ENCODE data around the gene NPPB.

DNA sequence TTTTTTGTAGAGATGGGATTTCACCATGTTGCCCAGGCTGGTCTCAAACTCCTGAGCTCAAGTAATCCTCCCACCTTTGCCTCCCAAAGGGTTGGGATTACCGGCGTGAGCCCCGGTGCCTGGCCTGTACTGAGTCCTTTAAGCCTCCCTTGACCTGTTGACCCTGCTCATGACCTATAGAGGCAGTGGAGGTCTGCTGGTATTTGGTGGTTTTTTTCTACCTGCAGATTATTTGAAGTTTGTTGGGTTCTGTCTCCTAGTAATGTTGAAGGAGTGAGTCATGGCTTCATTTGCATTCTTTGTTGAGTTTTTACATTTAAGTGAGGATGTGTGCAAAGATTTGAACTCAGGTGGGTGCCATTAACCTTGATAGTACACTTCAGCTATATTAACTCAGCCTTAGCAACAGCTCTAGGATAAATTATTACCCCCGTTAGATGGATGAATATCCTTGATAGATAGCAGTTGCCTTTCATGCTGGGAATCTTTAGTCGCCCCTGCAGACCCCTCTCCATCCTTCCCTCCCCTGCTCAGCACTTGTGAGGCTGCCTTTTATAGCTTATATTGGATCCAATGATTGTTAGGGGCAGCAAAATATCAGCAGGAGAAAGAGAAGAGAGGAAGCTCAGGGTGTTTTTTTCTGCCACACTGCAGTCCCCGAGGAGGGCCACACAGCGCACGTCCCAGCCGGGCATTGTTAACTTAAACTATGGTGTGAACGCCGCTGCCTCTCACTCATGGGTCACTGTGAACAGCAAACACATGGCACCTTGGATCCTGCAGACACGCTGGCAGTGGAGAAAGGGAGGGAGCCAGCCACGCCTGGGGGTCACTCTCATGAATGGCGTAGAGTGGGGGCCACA, 14.9 kb upstream of the NPPB start:
- TF ChIP-seq, protein P1, sequence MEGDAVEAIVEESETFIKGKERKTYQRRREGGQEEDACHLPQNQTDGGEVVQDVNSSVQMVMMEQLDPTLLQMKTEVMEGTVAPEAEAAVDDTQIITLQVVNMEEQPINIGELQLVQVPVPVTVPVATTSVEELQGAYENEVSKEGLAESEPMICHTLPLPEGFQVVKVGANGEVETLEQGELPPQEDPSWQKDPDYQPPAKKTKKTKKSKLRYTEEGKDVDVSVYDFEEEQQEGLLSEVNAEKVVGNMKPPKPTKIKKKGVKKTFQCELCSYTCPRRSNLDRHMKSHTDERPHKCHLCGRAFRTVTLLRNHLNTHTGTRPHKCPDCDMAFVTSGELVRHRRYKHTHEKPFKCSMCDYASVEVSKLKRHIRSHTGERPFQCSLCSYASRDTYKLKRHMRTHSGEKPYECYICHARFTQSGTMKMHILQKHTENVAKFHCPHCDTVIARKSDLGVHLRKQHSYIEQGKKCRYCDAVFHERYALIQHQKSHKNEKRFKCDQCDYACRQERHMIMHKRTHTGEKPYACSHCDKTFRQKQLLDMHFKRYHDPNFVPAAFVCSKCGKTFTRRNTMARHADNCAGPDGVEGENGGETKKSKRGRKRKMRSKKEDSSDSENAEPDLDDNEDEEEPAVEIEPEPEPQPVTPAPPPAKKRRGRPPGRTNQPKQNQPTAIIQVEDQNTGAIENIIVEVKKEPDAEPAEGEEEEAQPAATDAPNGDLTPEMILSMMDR (conservative IDR thresholded peaks at IDR 0.05 in 1 of 2, IDR thresholded peaks at IDR 0.05 in 1 of 2; ENCODE audit: low read depth in 1 of 2, low read length in 2 of 2) = no peak
- no peak for TF ChIP-seq EZH2 (IDR thresholded peaks at IDR 0.05; ENCODE audit: low read length, missing control alignments)

Data from fibroblast of lung (primary cell).